Measurements from ENCODE around the gene DNAH5.

- TF ChIP-seq CTCF (IDR thresholded peaks at IDR 0.05) (no peak), POLR2A (IDR thresholded peaks at IDR 0.05) (no peak)
Observed at GRCh38 chr5:13939638-13940037, 4.8 kb downstream of the DNAH5 start.

Measured in lower leg skin (tissue), 3 donors.